Measurements from ENCODE around the gene SDHB.

GRCh38 chr1:17001760-17002523 lies 51.9 kb downstream of the SDHB start:
- TF ChIP-seq CTCF (IDR thresholded peaks at IDR 0.05) (no peak), POLR2A (IDR thresholded peaks at IDR 0.05) (no peak)

All from upper lobe of left lung (tissue), 4 donors.